ENCODE results near the gene PRSS38.

The PRSS38 gene

GRCh38 chr1:227848430-227848932, 33.0 kb downstream of the PRSS38 start:
- H3K9me3 ChIP-seq (ENCODE audit: control insufficient read depth, insufficient read depth, low read depth, low read length), result no peaks in the 10 kb centered on the region
- H3K36me3 ChIP-seq (ENCODE audit: control insufficient read depth in 2 of 2, insufficient read depth in 1 of 2, low read length in 2 of 2), result no peaks in the 10 kb centered on the region
- ChIA-PET POLR2A (no interaction called here), CTCF (interaction anchor here (1.1 kb wide), 2 partner anchors 99 to 105 kb away, joined by 4 to 5 read pairs; partner anchors contain the start of gene WNT9A)
- H3K4me1 ChIP-seq (ENCODE audit: control insufficient read depth, insufficient read depth, low read length), result no peaks in the 10 kb centered on the region
- H3K27ac ChIP-seq (ENCODE audit: extremely low read depth, low read depth, low read length), result no peak overlapping the region
- no peak for TF ChIP-seq ZBTB20 (tag by site-specific recombination; IDR thresholded peaks at IDR 0.05)
- TF ChIP-seq ZNF791 (tag by site-specific recombination; IDR thresholded peaks at IDR 0.05), result no peak
- TF ChIP-seq ZNF10 (tag by site-specific recombination; IDR thresholded peaks at IDR 0.05), result no peak
- TF ChIP-seq ZNF26 (tag by site-specific recombination; IDR thresholded peaks at IDR 0.05), result no peak
- no peak for TF ChIP-seq ZNF157 (tag by site-specific recombination; IDR thresholded peaks at IDR 0.05)
- peak; percentile 22 for TF ChIP-seq SETDB1 (IDR thresholded peaks at IDR 0.05; ENCODE audit: insufficient read length, low read length)
- no peak for TF ChIP-seq ZNF521 (tag by site-specific recombination; IDR thresholded peaks at IDR 0.05)
- no peak for TF ChIP-seq ZNF138 (tag by site-specific recombination; IDR thresholded peaks at IDR 0.05; ENCODE audit: borderline replicate concordance)
- H3K4me3 ChIP-seq (ENCODE audit: low read depth, low read length), result no peak overlapping the region

DNA sequence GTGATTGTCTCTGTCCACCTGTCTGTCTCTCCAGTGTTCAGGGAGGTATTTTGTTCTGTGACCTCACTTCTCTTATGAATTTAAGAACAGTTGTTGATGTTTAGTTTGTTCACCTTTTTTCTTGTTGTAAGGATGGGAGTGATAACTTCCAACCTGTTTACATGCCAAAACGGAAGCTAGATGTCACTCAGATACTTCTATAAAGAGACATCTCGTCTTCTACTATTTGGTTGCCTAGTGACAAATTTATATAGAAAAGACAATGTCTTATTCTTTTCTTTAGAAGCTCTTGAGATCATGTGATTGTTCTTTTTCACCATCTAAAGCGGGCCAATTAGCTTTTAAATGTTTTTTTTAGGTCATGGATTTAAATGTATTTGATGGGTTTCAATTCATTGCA, 33.8 kb downstream of the PRSS38 start:
- no peak for TF ChIP-seq ZNF843 (tag by site-specific recombination; IDR thresholded peaks at IDR 0.05)
- no peak for TF ChIP-seq SCRT1 (tag by site-specific recombination; IDR thresholded peaks at IDR 0.05; ENCODE audit: borderline replicate concordance)
- TF ChIP-seq ZNF626 (tag by site-specific recombination; IDR thresholded peaks at IDR 0.05), result no peak
- no peak for TF ChIP-seq ZNF23 (tag by site-specific recombination; IDR thresholded peaks at IDR 0.05; ENCODE audit: borderline replicate concordance)
- TF ChIP-seq ZNF585B (tag by site-specific recombination; IDR thresholded peaks at IDR 0.05), result no peak
- TF ChIP-seq ZNF16 (tag by site-specific recombination; IDR thresholded peaks at IDR 0.05; ENCODE audit: low read depth), result no peak
- TF ChIP-seq KLF16 (tag by site-specific recombination; IDR thresholded peaks at IDR 0.05), result no peak
- TF ChIP-seq, protein P1, sequence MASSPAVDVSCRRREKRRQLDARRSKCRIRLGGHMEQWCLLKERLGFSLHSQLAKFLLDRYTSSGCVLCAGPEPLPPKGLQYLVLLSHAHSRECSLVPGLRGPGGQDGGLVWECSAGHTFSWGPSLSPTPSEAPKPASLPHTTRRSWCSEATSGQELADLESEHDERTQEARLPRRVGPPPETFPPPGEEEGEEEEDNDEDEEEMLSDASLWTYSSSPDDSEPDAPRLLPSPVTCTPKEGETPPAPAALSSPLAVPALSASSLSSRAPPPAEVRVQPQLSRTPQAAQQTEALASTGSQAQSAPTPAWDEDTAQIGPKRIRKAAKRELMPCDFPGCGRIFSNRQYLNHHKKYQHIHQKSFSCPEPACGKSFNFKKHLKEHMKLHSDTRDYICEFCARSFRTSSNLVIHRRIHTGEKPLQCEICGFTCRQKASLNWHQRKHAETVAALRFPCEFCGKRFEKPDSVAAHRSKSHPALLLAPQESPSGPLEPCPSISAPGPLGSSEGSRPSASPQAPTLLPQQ (tag by site-specific recombination; IDR thresholded peaks at IDR 0.05), result no peak
- no peak for TF ChIP-seq TRIM28 (IDR thresholded peaks at IDR 0.05; ENCODE audit: borderline replicate concordance, low read length)
- no peak for TF ChIP-seq ZBTB1 (tag by site-specific recombination; IDR thresholded peaks at IDR 0.05)
- no peak for TF ChIP-seq MZF1 (tag by site-specific recombination; IDR thresholded peaks at IDR 0.05; ENCODE audit: borderline replicate concordance)
- no peak for TF ChIP-seq ZNF629 (tag by site-specific recombination; IDR thresholded peaks at IDR 0.05)
- no peak for TF ChIP-seq ZNF529 (tag by site-specific recombination; IDR thresholded peaks at IDR 0.05; ENCODE audit: insufficient replicate concordance)
- TF ChIP-seq ZNF701 (tag by site-specific recombination; IDR thresholded peaks at IDR 0.05), result no peak
- no peak for TF ChIP-seq ZNF555 (tag by site-specific recombination; conservative IDR thresholded peaks at IDR 0.05)
- TF ChIP-seq HOXC10 (CRISPR knock-in tag; IDR thresholded peaks at IDR 0.05), result no peak
- POLR2A ChIA-PET, result no interaction called here

More for the DNA sequence above, 33.8 kb downstream of the PRSS38 start:
- no peaks in the 10 kb centered on the region for H3K9me3 ChIP-seq (ENCODE audit: control insufficient read depth, insufficient read depth, low read depth, low read length)
- no peaks in the 10 kb centered on the region for H3K4me1 ChIP-seq (ENCODE audit: control insufficient read depth, insufficient read depth, low read length)
- no peak overlapping the region for H3K27ac ChIP-seq (ENCODE audit: extremely low read depth, low read depth, low read length)
- no peak overlapping the region for H3K4me3 ChIP-seq (ENCODE audit: low read depth, low read length)
- CTCF ChIA-PET, result interaction anchor here (0.5 to 1.1 kb wide), 6 partner anchors 12 to 401 kb away, joined by 3 to 5 read pairs (median 4); partner anchors contain the start of gene WNT9A
- no peaks in the 10 kb centered on the region for H3K36me3 ChIP-seq (ENCODE audit: control insufficient read depth in 2 of 2, insufficient read depth in 1 of 2, low read length in 2 of 2)
